Measurements from ENCODE around the gene PSTPIP1. TPM values are rescaled to one million over a fixed set of nuclear protein-coding genes. Genes with fewer than 3 reads are reported as not detected.

PSTPIP1 gene
- total and polyA plus RNA-seq, 2 experiments from 2014 or later = 0.80 to 3.7 TPM

GRCh38 chr15:76968306-76968705 lies 26.6 kb upstream of the PSTPIP1 start (continued):
- TF ChIP-seq CTCF (conservative IDR thresholded peaks at IDR 0.05; ENCODE audit: low read depth in 2 of 2) (no peak), EZH2phosphoT487 (IDR thresholded peaks at IDR 0.05; ENCODE audit: unreplicated experiment) (no peak), ETS1 (IDR thresholded peaks at IDR 0.05) (no peak), JUNB (IDR thresholded peaks at IDR 0.05; ENCODE audit: unreplicated experiment) (no peak), NANOG (IDR thresholded peaks at IDR 0.05; ENCODE audit: borderline replicate concordance) (no peak), ZNF114 (CRISPR knock-in tag; IDR thresholded peaks at IDR 0.05) (no peak), STAT1 (IDR thresholded peaks at IDR 0.05; ENCODE audit: unreplicated experiment) (no peak)

- Mint-ChIP-seq H3K27ac (no peak overlapping the region), H3K36me3 (ENCODE audit: low read depth) (no peaks in the 10 kb centered on the region; the same call in 2 of the 3 replicates), H3K9me3 (no peaks in the 10 kb centered on the region), H3K4me3 (no peak overlapping the region), H3K27me3 (ENCODE audit: insufficient read depth, low read depth, poor library complexity) (no peaks in the 10 kb centered on the region), H3K4me1 (peaks cover 5% of the 10 kb centered on the region)
- Histone ChIP-seq H3K9me2 (ENCODE audit: insufficient read depth) (peaks cover 6% of the 10 kb centered on the region; the same call in 1 of the 2 replicates), H3K4me3 (no peak overlapping the region), H2AFZ (0 out of 2 replicates have a peak overlapping the region, but pooled peaks have one; percentile 14), H3K27ac (ENCODE audit: low read depth) (no peak overlapping the region), H3K4me1 (ENCODE audit: insufficient read depth) (peaks cover 4% of the 10 kb centered on the region; the same call in 1 of the 2 replicates), H3K79me2 (replicated peaks; ENCODE audit: insufficient read depth) (no peaks in the 10 kb centered on the region), H4K20me1 (replicated peaks; ENCODE audit: insufficient read depth) (no peaks in the 10 kb centered on the region), H3F3A (replicated peaks; ENCODE audit: low read depth) (no peaks in the 10 kb centered on the region), H3K27me3 (ENCODE audit: insufficient read depth) (no peaks in the 10 kb centered on the region), H3K4me2 (no peak overlapping the region), H3K36me3 (ENCODE audit: insufficient read depth) (no peaks in the 10 kb centered on the region)
- ATAC-seq (peak; percentile 70), DNase-seq (ENCODE audit: low spot score) (no peak)
- no peak for TF ChIP-seq ETS1 (IDR thresholded peaks at IDR 0.05)
- TF ChIP-seq POLR2AphosphoS5 (IDR thresholded peaks at IDR 0.05; ENCODE audit: low read depth) = no peak
- TF ChIP-seq EZH2 (IDR thresholded peaks at IDR 0.05; ENCODE audit: low read depth, unreplicated experiment) = no peak
- TF ChIP-seq EZH2phosphoT487 (IDR thresholded peaks at IDR 0.05; ENCODE audit: unreplicated experiment) = no peak
- TF ChIP-seq ZNF114 (CRISPR knock-in tag; IDR thresholded peaks at IDR 0.05) = no peak
- no peak for TF ChIP-seq JUNB (IDR thresholded peaks at IDR 0.05; ENCODE audit: unreplicated experiment)
- no peak for TF ChIP-seq CREB1 (CRISPR knock-in tag; IDR thresholded peaks at IDR 0.05; ENCODE audit: low read depth)
- TF ChIP-seq ZNF331 (CRISPR knock-in tag; IDR thresholded peaks at IDR 0.05; ENCODE audit: low read depth) = no peak
- no peak for TF ChIP-seq ZNF462 (CRISPR knock-in tag; IDR thresholded peaks at IDR 0.05)
- TF ChIP-seq NANOG (IDR thresholded peaks at IDR 0.05; ENCODE audit: borderline replicate concordance) = no peak
- TF ChIP-seq STAT1 (IDR thresholded peaks at IDR 0.05; ENCODE audit: unreplicated experiment) = no peak
Observed at GRCh38 chr15:76972389-76973361, 22.3 kb upstream of the PSTPIP1 start.
